NCI-H446 treated with DMSO at 0.1 percent for 48 hours (cell line): ENCODE results near the gene ZNF320.
"Not testable (repeated sequence)": the region's sequence is repeated elsewhere in the genome, so short reads cannot be mapped to it uniquely, and the experiment has no call there.

ENCODE experiments used
- DNase-seq: peaks from one replicate; lab custom pipeline; 2025; lab: John Stamatoyannopoulos, UW

ZNF320 gene

GRCh38 chr19:52922841-52923777, 25.7 kb upstream of the ZNF320 start, which contains the start of gene ZNF888:
TSS of gene ZNF888 (minus strand) at chr19:52923428. CDS start at chr19:52917873, 5,555 bp downstream.
- DNase-seq = no peak

- no peak for DNase-seq
Measured at GRCh38 chr19:52917531-52917930, 20.1 kb upstream of the ZNF320 start.

- no peak for DNase-seq
Measured at GRCh38 chr19:52910648-52911047, 13.2 kb upstream of the ZNF320 start.

GRCh38 chr19:52904052-52904780, 6.8 kb upstream of the ZNF320 start:
- not testable (repeated sequence) for DNase-seq

- DNase-seq = no peak
Measured at GRCh38 chr19:52901842-52902241, 4.4 kb upstream of the ZNF320 start.

- not testable (repeated sequence) for DNase-seq
Measured at GRCh38 chr19:52898596-52898995, 1.2 kb upstream of the ZNF320 start.

- DNase-seq = no peak
Measured at GRCh38 chr19:52898101-52898500, 666 bp upstream of the ZNF320 start.

- no peak for DNase-seq
Measured at GRCh38 chr19:52896431-52897137, 851 bp downstream of the ZNF320 start.

- no peak for DNase-seq
Measured at GRCh38 chr19:52891336-52891735, 6.1 kb downstream of the ZNF320 start.

GRCh38 chr19:52889931-52890330, 7.5 kb downstream of the ZNF320 start:
- DNase-seq = no peak

GRCh38 chr19:52889076-52889475, 8.4 kb downstream of the ZNF320 start:
- no peak for DNase-seq

GRCh38 chr19:52880895-52881389, 16.5 kb downstream of the ZNF320 start:
- no peak for DNase-seq

GRCh38 chr19:52872996-52873395, 24.4 kb downstream of the ZNF320 start:
- not testable (repeated sequence) for DNase-seq

GRCh38 chr19:52871466-52871865, 26.0 kb downstream of the ZNF320 start:
- no peak for DNase-seq

GRCh38 chr19:52868031-52868430, 29.4 kb downstream of the ZNF320 start:
- DNase-seq = not testable (repeated sequence)

- not testable (repeated sequence) for DNase-seq
Measured at GRCh38 chr19:52857378-52858191, 39.9 kb downstream of the ZNF320 start, which contains the start of gene ZNF468. TSS of gene ZNF468 (minus strand) at chr19:52857619. CDS start at chr19:52854272, 3,347 bp downstream.

GRCh38 chr19:52856540-52857377, 40.7 kb downstream of the ZNF320 start:
- not testable (repeated sequence) for DNase-seq
